Activated CD4-positive, alpha-beta T cell treated with anti-CD3 and anti-CD28 coated beads, Interleukin-2, amount 50 U/mL, for 4 hours (primary cell): ENCODE data around the gene SLC10A2.
"Not testable (repeated sequence)": the region's sequence is repeated elsewhere in the genome, so short reads cannot be mapped to it uniquely, and the experiment has no call there.

Source experiments
- DNase-seq, 2 experiments: peaks; one replicate each; pipeline ENCODE4 v3.0.0-alpha.2; 2020

SLC10A2 gene, protein sequence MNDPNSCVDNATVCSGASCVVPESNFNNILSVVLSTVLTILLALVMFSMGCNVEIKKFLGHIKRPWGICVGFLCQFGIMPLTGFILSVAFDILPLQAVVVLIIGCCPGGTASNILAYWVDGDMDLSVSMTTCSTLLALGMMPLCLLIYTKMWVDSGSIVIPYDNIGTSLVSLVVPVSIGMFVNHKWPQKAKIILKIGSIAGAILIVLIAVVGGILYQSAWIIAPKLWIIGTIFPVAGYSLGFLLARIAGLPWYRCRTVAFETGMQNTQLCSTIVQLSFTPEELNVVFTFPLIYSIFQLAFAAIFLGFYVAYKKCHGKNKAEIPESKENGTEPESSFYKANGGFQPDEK

DNA sequence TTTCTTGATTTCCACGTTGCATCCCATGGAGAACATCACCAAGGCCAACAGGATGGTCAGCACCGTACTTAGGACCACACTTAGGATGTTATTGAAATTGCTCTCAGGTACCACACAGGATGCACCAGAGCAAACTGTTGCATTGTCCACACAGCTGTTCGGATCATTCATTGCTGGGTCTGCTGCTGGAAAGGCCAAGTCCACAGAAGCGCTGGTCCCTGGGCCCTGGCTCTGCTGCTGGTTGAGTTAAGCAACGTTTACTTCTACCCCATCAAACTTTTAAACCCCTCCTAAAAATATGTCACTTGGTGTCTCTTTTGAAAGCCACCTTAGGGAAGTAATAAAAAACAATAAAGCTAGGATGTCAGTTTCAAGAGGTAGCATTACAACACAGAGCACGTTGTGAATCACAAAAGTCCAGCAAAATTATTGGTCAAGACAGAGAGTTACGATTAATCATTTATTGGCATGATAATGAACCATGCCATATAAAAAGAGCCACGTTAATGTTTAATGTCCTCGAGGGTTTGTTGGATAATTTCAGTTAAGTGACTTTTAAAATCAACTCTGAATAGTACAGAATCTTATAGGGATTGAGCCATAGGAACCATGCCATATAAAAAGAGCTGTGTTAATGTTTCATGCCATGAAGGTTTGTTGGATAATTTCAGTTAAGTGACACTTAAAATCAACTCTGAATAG is at the start of gene SLC10A2:
Gene SLC10A2, minus strand, starts transcription at position 339 of the 702 bp plus-strand sequence. Its CDS starts 168 bp downstream, at position 171.
- no peak for DNase-seq

DNA sequence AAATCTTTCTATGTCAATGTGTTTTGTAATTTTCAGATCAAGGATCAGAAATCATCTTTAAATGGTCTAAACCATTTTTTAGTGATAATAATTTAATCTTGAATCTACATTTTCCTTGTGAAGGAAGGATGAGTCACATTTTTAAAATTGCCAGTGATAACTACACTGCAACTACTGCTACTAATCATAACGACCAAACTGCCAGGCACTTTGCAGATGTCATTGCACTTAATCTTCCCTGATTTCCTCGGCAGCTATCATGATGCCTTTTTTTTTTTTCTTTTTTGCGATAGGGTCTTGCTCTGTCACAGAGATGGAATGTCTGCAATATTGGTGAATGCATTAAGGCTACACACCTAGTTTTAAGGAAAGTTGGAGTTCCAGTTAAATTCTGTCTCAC is 41.4 kb upstream of the SLC10A2 start:
- DNase-seq = no peak

DNA sequence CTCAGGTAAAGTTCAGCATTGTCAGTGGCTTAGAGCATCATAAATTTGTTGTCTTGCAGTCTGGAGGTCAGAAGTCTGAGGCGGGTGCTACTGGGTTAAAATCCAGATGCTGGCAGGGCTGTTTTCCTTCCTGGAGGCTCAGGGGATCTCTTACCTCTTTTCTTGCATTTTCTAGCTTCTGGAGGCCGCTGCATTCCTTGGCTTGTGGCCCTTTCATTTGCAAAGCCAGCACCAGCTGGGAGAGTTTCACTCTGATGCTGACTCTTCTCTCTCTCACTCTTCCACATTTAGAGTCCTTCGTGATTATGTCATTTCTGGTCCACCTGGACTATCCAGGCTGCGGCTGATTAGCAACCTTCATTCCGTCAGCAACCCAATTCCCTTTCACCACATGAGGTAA is 38.1 kb upstream of the SLC10A2 start:
- no peak for DNase-seq

DNA sequence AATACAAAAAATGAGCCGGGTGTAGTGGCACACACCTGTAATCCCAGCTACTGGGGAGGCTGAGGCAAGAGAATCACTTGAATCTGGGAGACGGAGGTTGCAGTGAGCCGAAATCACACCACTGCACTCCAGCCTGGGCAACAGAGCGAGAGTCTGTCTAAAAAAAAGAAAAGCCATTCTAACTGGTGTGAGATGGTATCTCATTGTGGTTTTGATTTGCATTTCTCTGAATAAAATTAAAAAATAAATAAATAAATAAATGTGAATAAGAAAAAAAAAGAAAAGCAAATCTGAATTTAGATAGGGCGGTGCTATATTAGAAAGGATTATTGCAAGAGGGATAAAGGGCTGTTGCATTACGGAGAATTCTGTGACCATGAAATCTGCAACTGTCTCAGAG is 37.2 kb upstream of the SLC10A2 start:
- not testable (repeated sequence) for DNase-seq

GRCh38 chr13:103102482-103102881 is 36.3 kb upstream of the SLC10A2 start:
- no peak for DNase-seq

DNA sequence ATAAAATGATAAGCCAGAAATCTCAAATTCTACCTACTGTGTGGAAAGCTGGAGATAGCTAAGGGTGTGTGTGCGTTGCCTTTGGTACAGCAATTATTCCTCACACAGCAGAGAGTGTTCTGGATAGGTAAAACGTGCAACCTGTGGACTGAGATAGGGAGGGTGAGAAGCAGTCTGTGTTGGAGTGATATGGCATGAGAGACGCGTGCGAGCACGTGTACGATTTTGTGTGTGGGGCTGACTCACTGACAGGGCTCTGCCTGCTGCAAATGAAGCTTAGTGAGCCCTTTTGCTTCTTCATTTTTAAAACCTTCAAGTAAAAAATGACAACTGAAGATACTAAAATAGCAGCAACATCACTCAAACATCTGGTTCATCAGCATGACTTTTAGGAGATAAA is 35.7 kb upstream of the SLC10A2 start:
- DNase-seq = no peak

GRCh38 chr13:103101500-103101899 is 35.3 kb upstream of the SLC10A2 start:
- DNase-seq = no peak

DNA sequence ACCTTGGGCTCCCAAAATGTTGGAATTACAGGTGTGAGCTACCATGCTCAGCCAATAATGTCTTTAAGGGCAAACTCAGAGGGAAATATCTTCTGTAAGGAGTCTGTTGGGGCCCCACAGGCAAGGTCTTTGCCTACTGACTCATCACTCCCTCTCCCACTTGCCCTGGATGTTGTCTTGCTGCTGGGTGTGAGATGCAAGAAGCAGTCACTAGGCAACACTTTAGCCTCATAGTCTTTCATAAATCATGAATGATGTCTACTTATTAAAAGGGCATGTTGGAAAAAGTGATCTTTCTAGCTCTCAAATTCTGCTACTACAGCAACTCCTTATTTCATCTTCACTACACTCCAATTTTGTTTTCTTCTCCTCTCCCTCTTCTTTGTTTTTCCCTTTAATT is 34.6 kb upstream of the SLC10A2 start:
- no peak for DNase-seq

- DNase-seq = no peak
These were observed 33.6 kb upstream of the SLC10A2 start for GRCh38 chr13:103099722-103100293.

GRCh38 chr13:103098535-103098934 is 32.3 kb upstream of the SLC10A2 start:
- DNase-seq = no peak

DNA sequence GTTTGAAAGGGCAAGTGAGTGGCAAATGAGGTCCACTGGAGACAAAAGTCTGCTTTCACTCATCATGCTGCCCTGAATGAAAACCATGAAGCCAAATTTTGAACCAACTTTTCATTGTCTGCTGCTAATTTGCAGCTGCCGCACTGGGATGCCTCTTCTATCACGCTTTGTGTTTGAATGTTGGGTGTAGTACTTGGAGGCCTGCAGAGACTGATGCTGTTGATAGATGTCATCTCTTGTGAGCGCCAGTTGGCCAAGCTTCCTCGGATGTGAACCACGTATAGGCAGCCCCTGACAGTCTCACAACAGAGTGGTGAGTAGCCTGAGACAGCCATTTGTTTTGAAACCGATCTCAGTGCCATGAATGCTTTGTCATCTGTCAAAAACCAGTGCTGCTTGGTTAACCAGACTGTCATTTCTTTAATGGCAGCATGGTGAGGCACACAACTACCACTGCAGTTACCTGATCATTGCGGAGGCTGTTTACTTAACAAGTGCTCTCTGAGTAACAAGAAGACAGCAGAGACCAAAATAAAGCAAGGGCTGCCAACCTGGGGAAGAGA is 31.2 kb upstream of the SLC10A2 start:
- no peak for DNase-seq

DNA sequence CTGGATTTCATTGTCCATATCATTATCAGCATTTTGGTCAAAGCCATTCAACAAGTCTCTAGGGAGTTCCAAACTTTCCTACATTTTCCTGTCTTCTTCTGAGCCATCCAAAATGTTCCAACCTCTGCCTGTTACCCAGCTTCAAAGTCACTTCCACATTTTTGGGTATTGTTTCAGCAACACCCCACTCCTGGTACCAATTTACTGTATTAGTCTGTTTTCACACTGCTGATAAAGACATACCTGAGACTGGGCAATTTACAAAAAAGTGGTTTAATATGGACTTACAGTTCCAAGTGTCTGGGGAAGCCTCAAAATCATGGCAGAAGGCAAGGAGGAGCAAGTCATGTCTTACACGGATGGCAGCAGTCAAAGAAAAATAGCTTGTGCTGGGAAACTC is 27.4 kb upstream of the SLC10A2 start:
- DNase-seq = not testable (repeated sequence)

GRCh38 chr13:103087275-103087674 is 21.1 kb upstream of the SLC10A2 start:
- DNase-seq = no peak

GRCh38 chr13:103081435-103081834 is 15.2 kb upstream of the SLC10A2 start:
- no peak for DNase-seq

GRCh38 chr13:103078158-103078557 is 11.9 kb upstream of the SLC10A2 start:
- no peak for DNase-seq

DNA sequence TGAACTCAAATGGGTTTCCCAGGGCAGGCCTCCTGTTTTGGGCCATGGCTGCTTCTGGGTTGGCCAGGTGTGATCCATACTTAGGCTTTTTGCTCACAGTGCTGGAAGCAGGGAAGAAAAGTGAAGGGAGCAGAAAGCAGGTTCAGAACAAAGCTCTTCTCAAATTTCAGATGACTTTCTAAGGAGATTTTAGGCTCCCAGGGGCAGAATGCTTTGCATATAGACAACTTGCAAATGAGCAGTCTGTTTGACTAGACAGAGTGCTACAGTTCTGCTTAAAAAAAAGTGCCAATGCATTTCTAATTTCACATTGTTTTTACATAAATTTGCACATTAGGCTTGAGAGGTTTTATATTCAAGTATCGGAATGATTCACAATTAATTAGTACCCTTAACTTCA is 2.6 kb upstream of the SLC10A2 start:
- DNase-seq = no peak

- DNase-seq = no peak
These were observed 1.7 kb upstream of the SLC10A2 start for GRCh38 chr13:103067751-103068555.

GRCh38 chr13:103066781-103067345 is 646 bp upstream of the SLC10A2 start:
- DNase-seq = no peak

DNA sequence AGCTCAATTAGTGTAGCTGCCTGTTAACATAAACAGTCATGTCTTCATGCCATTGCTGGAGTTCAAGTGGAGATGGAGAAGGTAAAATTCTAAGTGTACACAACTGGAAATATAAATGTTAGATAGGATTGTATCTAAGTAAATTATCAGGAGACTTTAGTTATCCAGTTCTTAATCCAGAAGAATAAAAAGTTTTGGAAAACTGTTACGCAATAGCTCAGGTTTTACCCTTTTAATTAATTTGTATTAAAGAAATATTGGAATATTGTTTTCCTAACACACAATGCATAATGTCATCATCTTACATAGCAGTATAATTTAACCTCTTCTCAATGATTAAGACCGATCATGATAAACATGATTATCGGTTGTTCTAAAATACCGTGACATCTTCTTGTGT is 2.8 kb downstream of the SLC10A2 start:
- no peak for DNase-seq

DNA sequence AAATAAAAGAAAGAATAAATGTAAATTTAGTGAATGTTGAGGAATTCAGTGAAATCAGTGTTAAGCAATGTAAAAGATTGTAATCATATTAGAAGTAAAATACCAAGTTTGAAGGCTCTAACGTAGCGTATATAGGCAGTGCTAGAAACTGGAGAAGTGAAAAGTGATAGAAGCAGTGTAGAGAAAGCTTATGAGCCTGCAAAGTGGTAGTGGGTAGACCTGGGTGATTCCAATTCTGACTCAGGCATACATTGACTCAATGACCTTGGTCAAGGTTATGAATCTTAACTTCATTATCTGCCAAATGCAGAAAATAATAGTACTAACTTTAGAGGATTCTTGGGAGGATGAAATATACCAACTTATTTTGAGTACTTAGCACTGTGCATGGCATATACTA is 4.1 kb downstream of the SLC10A2 start:
- no peak for DNase-seq

GRCh38 chr13:103056008-103056407 is 10.2 kb downstream of the SLC10A2 start:
- no peak for DNase-seq

GRCh38 chr13:103055166-103055565 is 11.1 kb downstream of the SLC10A2 start:
- no peak for DNase-seq

DNA sequence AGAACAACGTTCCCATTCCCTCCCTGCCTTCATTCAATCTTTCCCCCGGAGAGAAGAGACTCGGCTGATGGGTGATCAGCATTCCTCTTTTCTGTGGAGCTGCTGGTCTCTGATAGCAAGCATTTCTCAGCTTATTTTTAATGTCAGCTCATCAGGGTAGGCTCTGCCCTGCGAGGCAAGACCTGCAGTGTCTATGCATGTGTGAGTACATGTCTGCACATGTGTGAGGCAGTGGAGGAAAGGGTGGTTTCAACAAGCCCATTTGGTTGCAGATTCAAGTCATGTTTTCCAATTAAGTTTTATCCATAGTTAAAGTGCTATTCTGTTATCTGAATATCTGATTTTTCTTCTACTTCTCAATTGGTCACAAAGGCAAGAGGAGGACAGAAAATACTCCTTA is 19.5 kb downstream of the SLC10A2 start:
- no peak for DNase-seq
